HepG2 (cell line): ENCODE data around the gene KIF3C. TPM values are rescaled to one million over a fixed set of nuclear protein-coding genes. Genes with fewer than 3 reads are reported as not detected.
A peak's percentile ranks its signal among the peaks of the same experiment; 100 is the strongest.

Experiments
- CBFB ChIP-seq: sonication (generic); formaldehyde crosslinking; IDR thresholded peaks from 2 replicates; pipeline ENCODE4 v1.4.0; 2020; ENCODE audit warnings: missing genetic modification reagents
- DMTF1 ChIP-seq: sonication (generic); formaldehyde crosslinking; IDR thresholded peaks from 2 replicates; pipeline ENCODE4 v1.4.0; 2020; ENCODE audit warnings: mild to moderate bottlenecking, missing genetic modification reagents
- FOXA3 ChIP-seq: IDR thresholded peaks from 2 replicates; pipeline ENCODE4 v1.6.1; 2016; ENCODE audit warnings: missing genetic modification reagents, missing compliant biosample characterization
- GTF2F1 ChIP-seq: fragments of 150-350 bp; IDR thresholded peaks from 2 replicates; pipeline ENCODE4 v1.6.1; 2014; ENCODE audit warnings: low read length
- KLF16 ChIP-seq, 2 experiments: sonication (generic) in 1 of 2; formaldehyde crosslinking in 1 of 2; IDR thresholded peaks; 2 replicates each; pipeline versions ENCODE4 v1.6.1 to v1.8.0; 2016 to 2023; ENCODE audit warnings: missing genetic modification reagents in 2 of 2, missing compliant biosample characterization in 1 of 2
- MBNL3 ChIP-seq: fragments of 250-450 bp; sonication (Bioruptor Pico); conservative IDR thresholded peaks from 2 replicates; pipeline ENCODE4 v1.8.0; 2022; ENCODE audit warnings: mild to moderate bottlenecking, inconsistent platforms
- NAIF1 ChIP-seq: sonication (generic); formaldehyde crosslinking; IDR thresholded peaks from 2 replicates; pipeline ENCODE4 v1.5.0; 2020; ENCODE audit warnings: mild to moderate bottlenecking, missing genetic modification reagents, borderline replicate concordance
- NCOA2 ChIP-seq: sonication (generic); formaldehyde crosslinking; IDR thresholded peaks from 2 replicates; pipeline ENCODE4 v1.8.0; 2022; ENCODE audit warnings: inconsistent platforms
- RFX5 ChIP-seq: IDR thresholded peaks from 2 replicates; pipeline ENCODE4 v1.6.1; 2011; ENCODE audit warnings: low read depth, low read length, improper control_type of control experiment
- STAT5B ChIP-seq: sonication (generic); formaldehyde crosslinking; IDR thresholded peaks from 2 replicates; pipeline ENCODE4 v1.4.0; 2020; ENCODE audit warnings: missing genetic modification reagents
- SYNCRIP ChIP-seq: fragments of 200-400 bp; formaldehyde crosslinking; IDR thresholded peaks from 2 replicates; pipeline ENCODE4 v1.6.1; 2018; ENCODE audit warnings: mild to moderate bottlenecking, low read depth, low read length; ENCODE audit not compliant: insufficient read depth
- TOE1 ChIP-seq: sonication (generic); formaldehyde crosslinking; IDR thresholded peaks from 2 replicates; pipeline ENCODE4 v1.4.0; 2020; ENCODE audit warnings: mild to moderate bottlenecking, missing genetic modification reagents
- ZMAT3 ChIP-seq: sonication (generic); formaldehyde crosslinking; conservative IDR thresholded peaks from 2 replicates; pipeline ENCODE4 v1.7.0; 2021; ENCODE audit warnings: missing genetic modification reagents
- ZNF138 ChIP-seq: sonication (generic); formaldehyde crosslinking; IDR thresholded peaks from 2 replicates; pipeline ENCODE4 v1.5.0; 2020; ENCODE audit warnings: mild to moderate bottlenecking, low read depth, missing genetic modification reagents
- ZNF563 ChIP-seq: sonication (generic); formaldehyde crosslinking; IDR thresholded peaks from 2 replicates; pipeline ENCODE4 v1.8.0; 2022; ENCODE audit warnings: mild to moderate bottlenecking, moderate library complexity, missing genetic modification reagents
- polyA plus RNA-seq, 8 experiments: library from polyadenylated mRNA; depleted of rRNA in 3 of 8; stranded (reverse) in 7 of 8; unstranded in 1 of 8; fragments of >200 nt; fragmentation: Illumina TruSeq in 4 of 8; extraction: Trizol in 4 of 8; gene quantifications; 2 replicates each; pipeline versions ENCODE4 v1.2.1 to v1.2.3, GENCODE V29; 2011 to 2016; ENCODE audit warnings: low read depth in 4 of 8, missing spikeins in 1 of 8, mixed read lengths in 1 of 8; ENCODE audit not compliant: insufficient read depth in 1 of 8
- total RNA-seq, 5 experiments: library from RNA; depleted of rRNA; stranded (reverse); fragments of >200 nt; fragmentation: Illumina TruSeq; extraction: Trizol; gene quantifications; 2 replicates each; pipeline ENCODE4 v1.2.3, GENCODE V29; 2016; ENCODE audit warnings: low read depth in 1 of 5
- TF ChIP-seq, protein P1 (sequence below): sonication (generic); formaldehyde crosslinking; IDR thresholded peaks from 2 replicates; pipeline ENCODE4 v1.5.1; 2020; ENCODE audit warnings: mild to moderate bottlenecking, missing genetic modification reagents, borderline replicate concordance
- TF ChIP-seq, protein P2 (sequence below): fragments of 450-650 bp; IDR thresholded peaks from 2 replicates; pipeline ENCODE4 v1.6.1; 2017
- TF ChIP-seq, protein P3 (sequence below): fragments of 450-650 bp; IDR thresholded peaks from 2 replicates; pipeline ENCODE4 v1.6.1; 2017; ENCODE audit warnings: mild to moderate bottlenecking

The KIF3C gene
- total and polyA plus RNA-seq, 2 of the 13 experiments (the other 11 are each of a cell fraction or from before 2014, with no cell fraction given), result 3.6 to 4.9 TPM

DNA sequence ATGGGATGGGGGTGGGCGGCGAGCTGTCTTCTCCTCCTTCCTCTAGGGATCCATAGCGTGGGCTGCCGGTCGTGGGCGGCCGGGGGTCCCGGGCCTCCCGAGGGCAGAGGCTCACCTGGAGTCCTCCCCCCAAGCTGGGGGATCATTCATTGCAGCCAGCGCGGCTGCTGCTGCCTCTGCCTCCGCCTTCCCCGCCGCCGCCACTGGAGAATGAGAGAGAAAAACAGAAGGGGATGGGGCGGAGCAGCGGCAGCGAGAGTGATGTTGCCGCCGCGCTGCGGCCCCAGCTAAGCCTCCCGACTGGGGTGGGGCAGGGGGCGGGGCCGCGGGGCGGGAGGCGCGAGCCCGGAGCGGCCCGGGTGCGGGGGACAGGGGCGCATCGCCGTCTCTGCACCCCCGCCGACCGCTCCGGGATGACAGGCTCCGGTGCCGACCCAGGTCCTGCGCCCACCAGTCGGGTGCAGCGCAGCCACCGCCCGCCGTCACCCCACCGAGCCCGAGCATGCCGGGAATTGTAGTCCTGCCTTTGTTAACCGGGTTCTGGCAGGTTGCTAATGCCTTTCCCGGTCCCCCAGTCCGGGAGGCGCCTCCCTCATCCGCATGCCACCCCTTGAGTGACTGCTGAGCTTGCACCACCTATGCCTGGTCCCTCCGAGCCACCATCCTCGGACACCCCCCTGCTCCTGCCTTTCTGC is at the start of gene KIF3C (continued):
- TF ChIP-seq DMTF1 (CRISPR knock-in tag) (0 out of 2 replicates have a peak, but pooled peaks have one; percentile 29), GTF2F1 (no peak), ZNF563 (CRISPR knock-in tag) (no peak), MBNL3 (no peak), KLF16 (CRISPR knock-in tag; IDR thresholded peaks at IDR 0.05) (no peak; a peak in 2 of 4 replicates), SYNCRIP (no peak), STAT5B (CRISPR knock-in tag) (no peak), TOE1 (CRISPR knock-in tag) (no peak), FOXA3 (no peak), ZMAT3 (CRISPR knock-in tag) (no peak), CBFB (no peak; the same call in 1 of the 2 replicates), NAIF1 (CRISPR knock-in tag) (no peak), RFX5 (no peak), NCOA2 (CRISPR knock-in tag) (peak; percentile 22; the same call in 1 of the 2 replicates), ZNF138 (CRISPR knock-in tag) (no peak)
- TF ChIP-seq, protein P1, sequence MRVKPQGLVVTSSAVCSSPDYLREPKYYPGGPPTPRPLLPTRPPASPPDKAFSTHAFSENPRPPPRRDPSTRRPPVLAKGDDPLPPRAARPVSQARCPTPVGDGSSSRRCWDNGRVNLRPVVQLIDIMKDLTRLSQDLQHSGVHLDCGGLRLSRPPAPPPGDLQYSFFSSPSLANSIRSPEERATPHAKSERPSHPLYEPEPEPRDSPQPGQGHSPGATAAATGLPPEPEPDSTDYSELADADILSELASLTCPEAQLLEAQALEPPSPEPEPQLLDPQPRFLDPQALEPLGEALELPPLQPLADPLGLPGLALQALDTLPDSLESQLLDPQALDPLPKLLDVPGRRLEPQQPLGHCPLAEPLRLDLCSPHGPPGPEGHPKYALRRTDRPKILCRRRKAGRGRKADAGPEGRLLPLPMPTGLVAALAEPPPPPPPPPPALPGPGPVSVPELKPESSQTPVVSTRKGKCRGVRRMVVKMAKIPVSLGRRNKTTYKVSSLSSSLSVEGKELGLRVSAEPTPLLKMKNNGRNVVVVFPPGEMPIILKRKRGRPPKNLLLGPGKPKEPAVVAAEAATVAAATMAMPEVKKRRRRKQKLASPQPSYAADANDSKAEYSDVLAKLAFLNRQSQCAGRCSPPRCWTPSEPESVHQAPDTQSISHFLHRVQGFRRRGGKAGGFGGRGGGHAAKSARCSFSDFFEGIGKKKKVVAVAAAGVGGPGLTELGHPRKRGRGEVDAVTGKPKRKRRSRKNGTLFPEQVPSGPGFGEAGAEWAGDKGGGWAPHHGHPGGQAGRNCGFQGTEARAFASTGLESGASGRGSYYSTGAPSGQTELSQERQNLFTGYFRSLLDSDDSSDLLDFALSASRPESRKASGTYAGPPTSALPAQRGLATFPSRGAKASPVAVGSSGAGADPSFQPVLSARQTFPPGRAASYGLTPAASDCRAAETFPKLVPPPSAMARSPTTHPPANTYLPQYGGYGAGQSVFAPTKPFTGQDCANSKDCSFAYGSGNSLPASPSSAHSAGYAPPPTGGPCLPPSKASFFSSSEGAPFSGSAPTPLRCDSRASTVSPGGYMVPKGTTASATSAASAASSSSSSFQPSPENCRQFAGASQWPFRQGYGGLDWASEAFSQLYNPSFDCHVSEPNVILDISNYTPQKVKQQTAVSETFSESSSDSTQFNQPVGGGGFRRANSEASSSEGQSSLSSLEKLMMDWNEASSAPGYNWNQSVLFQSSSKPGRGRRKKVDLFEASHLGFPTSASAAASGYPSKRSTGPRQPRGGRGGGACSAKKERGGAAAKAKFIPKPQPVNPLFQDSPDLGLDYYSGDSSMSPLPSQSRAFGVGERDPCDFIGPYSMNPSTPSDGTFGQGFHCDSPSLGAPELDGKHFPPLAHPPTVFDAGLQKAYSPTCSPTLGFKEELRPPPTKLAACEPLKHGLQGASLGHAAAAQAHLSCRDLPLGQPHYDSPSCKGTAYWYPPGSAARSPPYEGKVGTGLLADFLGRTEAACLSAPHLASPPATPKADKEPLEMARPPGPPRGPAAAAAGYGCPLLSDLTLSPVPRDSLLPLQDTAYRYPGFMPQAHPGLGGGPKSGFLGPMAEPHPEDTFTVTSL (CRISPR knock-in tag), result no peak
- TF ChIP-seq, protein P2, sequence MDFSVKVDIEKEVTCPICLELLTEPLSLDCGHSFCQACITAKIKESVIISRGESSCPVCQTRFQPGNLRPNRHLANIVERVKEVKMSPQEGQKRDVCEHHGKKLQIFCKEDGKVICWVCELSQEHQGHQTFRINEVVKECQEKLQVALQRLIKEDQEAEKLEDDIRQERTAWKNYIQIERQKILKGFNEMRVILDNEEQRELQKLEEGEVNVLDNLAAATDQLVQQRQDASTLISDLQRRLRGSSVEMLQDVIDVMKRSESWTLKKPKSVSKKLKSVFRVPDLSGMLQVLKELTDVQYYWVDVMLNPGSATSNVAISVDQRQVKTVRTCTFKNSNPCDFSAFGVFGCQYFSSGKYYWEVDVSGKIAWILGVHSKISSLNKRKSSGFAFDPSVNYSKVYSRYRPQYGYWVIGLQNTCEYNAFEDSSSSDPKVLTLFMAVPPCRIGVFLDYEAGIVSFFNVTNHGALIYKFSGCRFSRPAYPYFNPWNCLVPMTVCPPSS, result no peak
- TF ChIP-seq, protein P3, sequence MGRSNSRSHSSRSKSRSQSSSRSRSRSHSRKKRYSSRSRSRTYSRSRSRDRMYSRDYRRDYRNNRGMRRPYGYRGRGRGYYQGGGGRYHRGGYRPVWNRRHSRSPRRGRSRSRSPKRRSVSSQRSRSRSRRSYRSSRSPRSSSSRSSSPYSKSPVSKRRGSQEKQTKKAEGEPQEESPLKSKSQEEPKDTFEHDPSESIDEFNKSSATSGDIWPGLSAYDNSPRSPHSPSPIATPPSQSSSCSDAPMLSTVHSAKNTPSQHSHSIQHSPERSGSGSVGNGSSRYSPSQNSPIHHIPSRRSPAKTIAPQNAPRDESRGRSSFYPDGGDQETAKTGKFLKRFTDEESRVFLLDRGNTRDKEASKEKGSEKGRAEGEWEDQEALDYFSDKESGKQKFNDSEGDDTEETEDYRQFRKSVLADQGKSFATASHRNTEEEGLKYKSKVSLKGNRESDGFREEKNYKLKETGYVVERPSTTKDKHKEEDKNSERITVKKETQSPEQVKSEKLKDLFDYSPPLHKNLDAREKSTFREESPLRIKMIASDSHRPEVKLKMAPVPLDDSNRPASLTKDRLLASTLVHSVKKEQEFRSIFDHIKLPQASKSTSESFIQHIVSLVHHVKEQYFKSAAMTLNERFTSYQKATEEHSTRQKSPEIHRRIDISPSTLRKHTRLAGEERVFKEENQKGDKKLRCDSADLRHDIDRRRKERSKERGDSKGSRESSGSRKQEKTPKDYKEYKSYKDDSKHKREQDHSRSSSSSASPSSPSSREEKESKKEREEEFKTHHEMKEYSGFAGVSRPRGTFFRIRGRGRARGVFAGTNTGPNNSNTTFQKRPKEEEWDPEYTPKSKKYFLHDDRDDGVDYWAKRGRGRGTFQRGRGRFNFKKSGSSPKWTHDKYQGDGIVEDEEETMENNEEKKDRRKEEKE, result no peak
